GM18498 (cell line): ENCODE results near the gene BTBD17.

Experiments used
- ATAC-seq: cut with Tn5 transposase; IDR thresholded peaks from one replicate; pipeline ENCODE4 v1.9.1; 2021; ENCODE audit warnings: mild to moderate bottlenecking, moderate library complexity; ENCODE audit not compliant: unreplicated experiment

The BTBD17 gene

GRCh38 chr17:74339537-74340195 is 22.0 kb downstream of the BTBD17 start:
- ATAC-seq = no peak

GRCh38 chr17:74337834-74338500 is 23.7 kb downstream of the BTBD17 start:
- no peak for ATAC-seq

GRCh38 chr17:74336307-74336706 is 25.4 kb downstream of the BTBD17 start:
- ATAC-seq = no peak

GRCh38 chr17:74335529-74336062 is 26.1 kb downstream of the BTBD17 start:
- ATAC-seq = no peak

GRCh38 chr17:74334393-74335039 is 27.2 kb downstream of the BTBD17 start:
- ATAC-seq = no peak

- no peak for ATAC-seq
Measured at GRCh38 chr17:74332763-74333283, 28.8 kb downstream of the BTBD17 start.

- no peak for ATAC-seq
Measured at GRCh38 chr17:74332017-74332650, 29.5 kb downstream of the BTBD17 start.

GRCh38 chr17:74330446-74330845 is 31.2 kb downstream of the BTBD17 start:
- no peak for ATAC-seq

GRCh38 chr17:74329378-74329777 is 32.3 kb downstream of the BTBD17 start:
- no peak for ATAC-seq

- ATAC-seq = no peak
Measured at GRCh38 chr17:74328487-74328886, 33.2 kb downstream of the BTBD17 start.

- no peak for ATAC-seq
Measured at GRCh38 chr17:74326506-74326905, 35.2 kb downstream of the BTBD17 start.

GRCh38 chr17:74325743-74326379 is 35.8 kb downstream of the BTBD17 start, which contains the start of gene KIF19:
TSS of gene KIF19 (plus strand) at chr17:74326226. CDS start at chr17:74326350, 124 bp downstream.
- peak; percentile 74 for ATAC-seq

- ATAC-seq = no peak
Measured at GRCh38 chr17:74325376-74325742, 36.3 kb downstream of the BTBD17 start.

GRCh38 chr17:74324521-74324920 is 37.1 kb downstream of the BTBD17 start:
- ATAC-seq = no peak

- ATAC-seq = no peak
Measured at GRCh38 chr17:74318391-74318790, 43.3 kb downstream of the BTBD17 start.

- no peak for ATAC-seq
Measured at GRCh38 chr17:74317071-74317470, 44.6 kb downstream of the BTBD17 start.

GRCh38 chr17:74316220-74316619 is 45.4 kb downstream of the BTBD17 start:
- no peak for ATAC-seq

- ATAC-seq = no peak
Measured at GRCh38 chr17:74314877-74315276, 46.8 kb downstream of the BTBD17 start.

GRCh38 chr17:74309902-74310301 is 51.8 kb downstream of the BTBD17 start:
- no peak for ATAC-seq

GRCh38 chr17:74307984-74308773 is 53.5 kb downstream of the BTBD17 start:
- no peak for ATAC-seq
